ENCODE measurements around the gene CMSS1.

Gene CMSS1

DNA sequence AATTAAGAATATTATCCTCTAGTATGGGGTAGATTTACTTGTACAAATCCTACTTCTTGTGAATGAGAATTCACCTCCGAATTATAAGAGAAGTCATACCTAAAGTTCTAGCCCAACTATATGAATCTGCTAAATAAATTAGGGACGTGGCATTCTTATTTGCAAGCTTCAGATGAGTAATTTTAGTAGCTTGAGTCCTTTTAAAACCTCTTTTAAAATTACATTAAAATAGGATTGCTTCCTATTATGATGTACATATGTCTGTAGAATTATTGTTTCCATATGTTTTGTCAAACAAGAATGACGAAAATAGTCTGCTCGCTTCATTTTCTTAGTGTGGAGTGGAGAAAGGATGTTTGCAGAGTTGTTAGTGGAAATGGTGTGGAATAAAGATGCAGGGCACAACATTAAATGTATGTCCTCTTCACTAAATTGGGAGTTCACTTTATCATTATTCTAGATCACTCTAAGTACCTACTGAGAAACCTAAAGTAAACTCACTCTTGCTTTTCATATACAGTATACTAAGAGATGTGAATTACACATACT lies 59.4 kb downstream of the CMSS1 start:
- DNase-seq: no peak

DNA sequence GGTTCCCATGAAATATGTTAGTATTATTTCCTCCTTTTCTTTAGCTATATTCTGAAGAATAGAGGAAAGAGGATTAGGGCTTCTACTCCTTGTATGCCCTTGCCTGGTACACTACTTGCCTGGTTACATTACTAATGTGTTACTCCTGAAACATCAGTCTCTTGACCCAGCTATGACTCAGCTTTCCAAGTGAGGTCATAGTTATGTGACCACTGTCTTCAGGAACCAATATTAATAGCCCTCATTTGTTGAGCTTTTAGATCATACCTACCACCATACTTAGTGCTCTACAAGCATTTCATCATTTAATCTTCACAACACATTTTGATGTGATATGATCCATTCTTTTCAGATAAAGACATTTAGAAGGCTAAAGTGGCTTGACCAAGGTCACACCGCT lies 60.3 kb downstream of the CMSS1 start:
- no peak for DNase-seq

DNA sequence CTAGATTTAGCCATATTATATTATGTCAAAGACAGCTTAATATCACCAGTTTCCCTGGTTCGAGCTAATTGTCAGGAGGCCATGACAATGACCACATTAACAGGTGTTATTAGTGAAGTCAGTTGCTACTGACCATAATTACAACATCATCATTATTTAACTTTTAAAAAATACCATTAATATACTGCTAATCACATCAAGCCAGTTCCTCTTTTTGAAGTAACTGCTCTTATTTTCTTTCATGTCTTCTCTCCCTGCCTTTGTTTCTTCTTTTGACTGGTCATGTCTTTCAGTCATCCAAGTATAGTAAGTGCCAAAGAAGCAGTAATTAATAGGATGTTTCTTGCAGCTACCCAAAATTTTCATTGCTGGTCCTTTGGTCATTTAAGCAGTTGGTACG lies 61.6 kb downstream of the CMSS1 start:
- no peak for DNase-seq

DNA sequence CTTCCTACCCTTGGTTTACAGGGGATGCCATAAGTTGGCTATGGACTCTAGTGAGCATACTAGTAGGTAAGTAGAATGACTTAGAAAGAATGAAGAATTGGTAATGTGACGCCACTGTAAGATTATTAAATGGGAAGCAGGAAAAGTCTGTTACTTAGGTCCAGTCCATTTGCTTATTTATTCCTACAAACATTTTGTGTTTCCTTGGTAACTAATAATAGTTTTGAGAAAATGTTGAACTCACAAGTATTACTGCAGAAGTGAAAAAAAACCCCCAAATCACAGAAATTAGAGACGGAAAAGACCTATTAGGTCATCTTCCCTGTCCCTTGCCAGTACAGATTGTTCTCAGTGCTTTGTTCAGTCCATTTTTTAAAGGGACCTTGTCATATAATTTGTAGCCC lies 63.5 kb downstream of the CMSS1 start:
- DNase-seq: no peak

DNA sequence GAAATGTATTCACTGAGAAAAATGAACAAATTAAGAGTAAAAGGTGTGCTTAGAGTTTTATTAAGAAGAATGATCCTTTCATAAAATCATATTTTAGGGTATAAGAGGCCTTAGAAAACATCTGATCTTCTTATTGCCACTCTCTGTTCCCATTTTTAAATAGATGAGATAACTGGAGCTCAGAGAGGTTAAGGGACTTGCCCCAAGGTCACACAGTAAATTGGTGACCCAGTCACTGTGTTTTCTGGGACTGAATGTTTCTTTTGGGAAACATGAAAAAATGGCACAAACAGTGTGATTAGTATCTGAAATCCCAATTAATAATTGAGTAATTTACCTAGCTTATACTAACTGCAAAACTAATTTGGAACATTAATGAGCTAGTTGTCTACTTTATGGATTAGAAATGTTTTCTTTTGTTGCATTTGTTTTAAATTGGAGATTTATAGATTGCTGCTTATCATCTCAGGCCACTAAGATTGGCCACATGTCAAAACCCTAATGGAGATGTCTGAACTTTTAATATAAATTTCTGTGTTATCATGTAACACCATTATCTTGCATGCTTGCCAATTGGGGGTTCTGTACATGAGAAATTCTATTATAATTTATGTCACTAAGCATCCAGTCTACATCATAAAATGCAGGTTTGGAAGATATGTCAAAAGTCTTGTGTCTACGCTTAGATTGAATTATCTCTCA lies 64.9 kb downstream of the CMSS1 start:
- no peak for DNase-seq

DNA sequence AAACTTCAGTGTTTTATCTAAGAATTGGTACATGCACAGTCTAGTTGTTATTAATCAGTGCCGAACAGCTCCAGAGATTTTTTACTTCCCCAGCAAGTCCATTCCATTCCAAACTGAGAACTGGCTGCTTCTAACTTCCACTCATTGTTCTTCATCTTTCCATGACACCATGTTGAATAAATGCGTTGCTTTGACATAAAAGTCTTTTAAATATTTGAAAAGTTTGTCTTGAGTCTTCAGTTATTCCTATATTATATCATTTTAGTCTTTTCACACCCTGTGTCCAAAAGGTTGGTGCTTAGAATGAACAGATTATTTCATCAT lies 65.4 kb downstream of the CMSS1 start:
- DNase-seq: no peak

DNA sequence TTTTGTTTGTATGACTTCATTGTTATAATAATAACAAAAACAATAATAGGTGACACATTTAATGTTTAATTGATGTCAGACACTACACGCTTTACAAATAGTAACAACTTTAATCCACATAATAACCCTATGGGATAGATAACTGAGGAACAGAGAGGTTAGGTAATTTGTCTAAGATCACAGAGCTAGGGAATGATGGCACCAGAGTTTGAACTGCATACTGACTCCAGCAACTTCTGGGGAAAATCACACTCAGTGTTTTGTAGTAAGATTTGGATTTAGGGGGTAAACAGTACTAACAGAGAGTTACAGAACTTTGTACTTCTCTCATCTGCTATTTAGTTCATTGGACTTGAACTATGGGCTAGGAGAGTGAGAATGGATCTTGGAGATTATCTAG lies 66.0 kb downstream of the CMSS1 start:
- DNase-seq: no peak

DNA sequence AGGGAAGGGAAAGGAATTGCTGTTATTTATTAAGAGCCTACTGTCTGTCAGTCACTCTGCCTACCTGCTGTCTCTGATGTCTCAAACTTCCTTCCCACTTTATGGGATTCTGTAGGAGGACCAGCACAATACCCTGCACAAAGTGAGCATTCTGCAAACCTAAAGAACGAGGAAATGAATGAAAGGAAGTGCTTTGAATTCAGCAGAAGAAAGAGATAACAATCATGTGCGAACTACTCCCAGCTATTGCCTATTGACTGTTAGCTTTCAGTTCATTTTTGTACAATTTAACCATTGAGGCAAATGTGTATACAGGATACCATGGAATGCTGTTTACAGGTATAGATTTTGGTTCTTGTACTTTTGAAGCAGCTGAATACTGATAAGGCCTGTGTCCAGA lies 66.8 kb downstream of the CMSS1 start:
- DNase-seq: no peak

DNA sequence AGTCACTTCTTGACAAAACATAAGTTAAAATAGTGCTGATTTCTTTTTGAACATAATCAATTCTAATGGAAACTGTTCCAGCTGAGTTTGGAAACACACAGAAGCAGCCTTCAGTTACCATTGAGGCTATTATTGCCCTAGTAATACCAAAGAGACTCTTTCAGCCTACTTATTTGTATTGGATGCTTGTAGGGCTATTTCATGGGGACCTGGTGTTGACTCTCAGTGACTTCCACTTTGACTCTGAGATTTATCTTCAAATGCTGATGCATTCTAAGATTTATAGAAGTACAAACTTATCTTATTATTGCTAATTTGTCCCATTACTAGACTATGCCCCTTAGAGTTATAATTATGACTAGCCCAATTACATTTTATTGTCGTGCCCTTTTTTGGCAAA lies 67.4 kb downstream of the CMSS1 start:
- DNase-seq: no peak

DNA sequence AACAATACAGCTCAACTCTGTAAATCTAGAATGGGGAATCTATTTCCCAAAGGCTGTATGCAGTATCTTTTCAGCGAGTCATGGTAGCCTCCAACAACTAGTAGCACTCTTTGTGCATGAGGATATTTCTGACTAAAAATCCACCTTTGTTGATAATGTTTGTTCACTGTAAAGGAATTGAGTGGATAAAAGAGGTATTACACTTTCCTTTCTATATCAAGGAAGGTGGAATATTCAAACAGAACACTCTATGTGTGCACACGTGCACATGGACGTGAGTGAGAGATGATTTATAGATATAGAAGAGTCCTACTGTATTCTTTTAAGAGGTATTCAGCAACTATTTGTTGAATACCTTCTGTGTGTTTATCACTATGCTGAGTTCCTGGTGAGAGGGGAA lies 68.2 kb downstream of the CMSS1 start:
- DNase-seq: no peak

DNA sequence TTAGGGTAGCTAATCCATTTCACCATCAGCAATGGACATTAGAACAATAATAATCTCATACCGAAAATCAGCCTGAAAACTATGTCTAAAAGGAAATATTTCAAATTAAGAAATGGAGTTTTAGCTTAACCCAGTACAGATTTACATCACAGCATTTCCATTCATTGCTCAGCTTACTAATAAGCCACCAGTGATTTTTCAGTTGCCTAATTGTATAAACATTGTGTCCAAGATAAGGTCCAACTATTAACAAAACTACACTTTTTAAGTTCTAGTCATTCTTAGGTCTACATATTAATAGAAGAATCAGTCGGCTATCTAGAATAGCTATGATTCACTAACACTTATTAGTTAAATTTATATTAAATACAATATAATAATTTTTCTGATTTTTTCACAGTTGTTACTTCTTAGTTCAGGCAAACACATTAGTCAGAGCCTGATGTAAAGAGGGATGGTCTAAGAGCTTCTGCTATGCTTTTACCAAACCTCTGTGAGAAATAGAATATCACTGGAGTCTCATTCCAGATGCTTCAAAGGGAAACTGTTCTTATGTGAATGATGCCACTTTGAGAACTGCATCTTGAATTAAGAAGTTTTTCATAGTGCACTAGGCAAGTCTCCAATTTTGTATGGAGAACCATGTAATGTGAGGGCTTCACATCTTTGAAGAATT lies 74.1 kb downstream of the CMSS1 start:
- DNase-seq: no peak

DNA sequence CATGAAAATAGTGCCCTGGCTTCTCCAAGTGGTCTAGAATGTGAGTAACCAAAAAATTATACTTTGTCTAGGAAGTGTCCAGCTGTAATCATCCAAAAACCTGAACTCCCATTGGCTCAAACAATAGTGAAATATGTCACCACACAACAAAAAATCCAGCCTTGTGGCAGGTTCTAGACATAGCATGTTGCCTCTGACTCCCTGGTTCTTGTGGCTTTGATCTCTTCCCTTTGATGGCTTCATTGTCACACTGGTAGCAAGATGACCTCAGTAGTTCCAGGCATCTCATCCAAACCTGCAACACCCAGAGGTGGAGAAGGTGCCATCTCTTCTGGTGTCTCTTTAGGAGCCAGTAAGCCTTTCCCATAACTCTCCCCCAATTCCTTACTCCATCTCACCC lies 74.7 kb downstream of the CMSS1 start:
- no peak for DNase-seq

DNA sequence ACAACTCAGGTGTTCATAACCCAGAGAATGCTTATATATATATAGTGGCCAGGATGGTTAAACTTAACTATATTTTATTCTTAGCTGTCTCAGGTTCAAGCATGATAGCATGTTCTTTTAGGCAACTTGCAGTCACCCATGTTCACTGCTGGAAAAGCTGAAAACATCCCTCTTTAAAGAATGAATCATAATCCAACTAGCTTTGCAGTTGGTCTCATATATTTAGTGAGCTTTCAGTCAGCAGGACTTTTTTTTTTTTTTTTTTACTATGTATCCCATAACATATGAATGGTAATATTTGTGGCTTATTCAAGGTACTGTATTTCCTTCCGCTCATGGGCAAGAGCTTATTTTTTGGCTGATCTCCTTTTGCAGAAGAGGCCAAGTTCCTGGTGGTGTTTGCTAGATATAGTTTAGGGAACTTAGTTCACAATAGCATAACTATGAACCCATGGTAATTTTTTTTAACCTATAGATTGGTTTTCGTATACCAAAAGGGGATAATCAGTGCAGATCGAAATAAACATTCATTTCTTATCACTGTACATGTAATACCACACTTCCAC lies 77.6 kb downstream of the CMSS1 start:
- DNase-seq: no peak

DNA sequence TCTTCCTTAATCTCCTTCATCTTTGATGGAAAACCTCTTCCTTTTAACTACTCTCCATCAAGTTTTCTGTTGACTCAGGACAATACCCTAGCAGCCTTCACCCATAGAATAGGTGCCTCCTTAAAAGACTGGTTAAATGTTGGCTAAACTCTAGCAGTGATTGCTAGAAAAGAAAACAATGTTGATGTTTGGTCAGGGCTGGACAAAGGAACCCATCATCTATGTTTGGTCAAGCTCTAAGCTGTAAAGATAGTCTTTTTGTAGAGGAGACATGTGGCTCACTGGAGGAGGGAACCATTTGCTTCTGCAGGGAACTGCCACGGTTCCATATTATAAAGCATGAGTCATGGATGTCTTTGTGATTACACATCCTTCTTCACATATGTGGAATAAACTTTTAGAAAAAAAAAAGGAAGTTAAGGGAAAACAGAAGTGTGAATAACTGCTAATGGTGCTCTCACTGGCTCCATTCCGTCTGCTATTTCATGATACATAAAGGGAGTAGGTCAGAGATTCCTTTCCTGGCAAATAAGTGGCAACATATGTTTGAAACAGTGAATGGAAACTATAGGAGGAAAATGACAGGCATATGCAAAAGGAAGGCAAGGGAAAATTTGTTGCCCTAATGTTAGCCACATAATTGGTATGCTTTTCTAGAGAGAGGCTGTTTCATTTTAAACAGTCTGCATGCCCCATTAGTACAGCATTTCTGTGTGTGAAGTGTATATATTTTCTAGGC lies 78.2 kb downstream of the CMSS1 start:
- no peak for DNase-seq

DNA sequence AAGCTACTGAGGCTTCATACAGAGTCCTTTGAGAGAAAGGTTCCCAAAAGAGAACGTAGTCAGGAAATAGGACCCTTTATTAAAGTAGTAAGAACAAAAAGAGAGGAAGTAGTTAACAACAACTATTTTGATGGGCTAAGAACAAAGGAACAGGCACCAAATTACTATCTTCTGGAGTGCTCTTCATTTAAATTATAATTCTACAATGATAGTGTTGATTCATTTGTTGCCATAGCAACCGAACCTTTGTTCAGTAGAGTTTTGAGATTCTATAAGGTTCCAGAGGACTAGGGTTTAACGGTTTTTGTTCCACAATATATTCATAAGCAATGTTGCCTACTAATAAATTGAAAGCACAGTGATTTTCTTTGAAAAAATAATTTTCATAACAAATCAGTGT lies 78.8 kb downstream of the CMSS1 start:
- DNase-seq: no peak

DNA sequence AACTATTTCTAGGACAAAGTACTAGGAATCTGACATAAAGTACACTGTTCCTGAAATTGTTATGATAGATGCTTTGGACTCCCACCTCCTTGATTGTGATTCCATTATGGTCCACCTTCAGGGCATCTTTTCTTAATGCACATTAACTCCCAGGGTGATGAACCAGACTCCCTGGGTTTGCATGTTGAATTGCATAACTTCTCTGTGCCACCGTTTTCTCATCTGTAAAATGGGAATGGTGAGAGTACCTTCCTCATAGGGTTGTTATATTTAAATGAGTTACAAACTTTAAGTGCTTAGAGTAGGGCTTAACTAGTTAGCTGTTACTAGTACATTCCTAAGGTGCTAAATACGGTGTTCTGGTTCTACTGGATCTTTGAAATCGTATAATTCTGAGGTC lies 81.9 kb downstream of the CMSS1 start:
- no peak for DNase-seq

DNA sequence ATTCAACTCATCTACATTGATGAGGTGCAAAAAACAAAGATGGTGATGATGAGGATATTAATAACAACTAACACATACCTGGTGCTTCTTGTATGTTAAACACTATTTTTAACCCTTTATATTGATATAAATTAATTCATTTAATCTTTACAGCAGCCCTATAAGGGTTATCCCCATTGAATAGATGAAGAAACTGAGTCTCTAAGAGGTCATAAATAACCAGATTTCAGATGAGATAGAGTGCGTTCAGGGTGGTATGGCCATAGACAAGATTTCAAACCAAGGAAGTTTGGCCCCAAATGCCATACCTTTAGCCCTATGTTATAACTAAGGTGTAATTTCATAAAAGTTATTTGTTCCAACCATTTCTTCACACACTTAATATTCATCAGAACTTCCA lies 82.6 kb downstream of the CMSS1 start:
- DNase-seq: no peak

DNA sequence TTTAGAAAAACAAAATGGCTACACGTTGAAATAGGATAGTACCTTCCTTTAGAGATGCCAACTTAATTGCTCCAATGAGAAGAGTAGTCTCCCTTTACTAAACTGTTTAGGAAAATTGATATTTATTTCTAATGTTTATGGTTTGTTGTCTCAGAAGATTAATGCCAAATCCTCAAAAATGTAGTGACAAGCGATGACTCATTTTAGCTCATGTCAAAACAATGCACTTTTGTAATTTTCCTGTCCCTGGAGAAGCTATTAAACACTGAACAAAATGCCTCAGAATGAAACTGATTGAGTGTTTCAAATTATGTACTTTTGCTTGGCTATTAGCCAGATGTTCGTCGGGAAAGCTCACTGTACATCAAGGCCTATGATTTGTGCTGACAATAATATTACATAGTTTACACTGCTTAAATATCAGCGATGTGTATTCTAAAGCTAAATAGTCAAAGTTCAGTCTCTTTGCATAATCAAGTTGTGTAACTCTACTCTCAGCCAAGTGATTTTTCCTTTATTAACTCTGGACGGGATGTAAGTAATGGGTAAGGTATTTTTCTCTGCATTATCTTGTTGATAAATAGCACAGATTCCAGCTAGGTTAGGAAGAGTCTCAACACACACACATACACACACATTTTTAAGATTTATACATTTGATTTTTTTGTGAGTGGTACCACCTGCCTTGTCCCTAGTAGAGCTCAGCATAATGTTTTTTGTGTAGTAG lies 83.7 kb downstream of the CMSS1 start:
- no peak for DNase-seq

DNA sequence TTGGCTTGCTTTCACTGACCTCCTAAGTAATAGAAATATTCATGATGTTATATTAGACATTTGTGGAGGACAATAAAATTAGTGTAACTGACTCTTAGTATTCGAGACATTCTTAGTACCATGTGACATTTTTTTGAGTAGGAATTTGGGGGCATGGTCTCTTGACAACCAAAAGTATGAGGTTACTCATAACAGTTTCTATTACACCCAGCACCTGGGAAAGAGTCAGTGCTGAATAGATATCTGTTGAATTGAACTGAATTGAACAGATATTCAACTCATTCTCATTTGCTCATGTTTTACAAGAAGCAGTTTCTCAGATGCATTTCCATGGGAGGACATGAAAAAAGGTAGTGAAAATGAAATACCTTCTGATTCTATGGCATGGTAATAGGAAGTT lies 84.4 kb downstream of the CMSS1 start:
- no peak for DNase-seq

DNA sequence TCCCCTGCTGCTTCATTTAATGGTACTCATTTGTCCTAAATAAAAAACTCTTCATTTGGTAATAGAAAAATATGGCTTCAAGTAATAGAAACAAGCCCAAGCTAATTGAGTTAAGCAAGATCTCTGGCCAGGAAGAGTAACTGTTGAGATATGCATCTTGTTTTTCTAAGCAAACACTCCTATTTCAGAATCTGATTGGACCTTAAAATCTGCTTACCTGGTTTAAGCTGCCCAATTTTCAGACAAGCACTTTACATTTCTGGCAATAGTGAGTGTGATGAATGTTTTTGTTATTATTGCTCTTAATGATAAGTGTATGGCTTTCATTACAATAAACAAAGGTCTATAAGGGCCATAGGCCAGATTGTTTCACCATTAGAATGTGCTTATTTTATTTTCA lies 86.2 kb downstream of the CMSS1 start:
- DNase-seq: no peak

DNA sequence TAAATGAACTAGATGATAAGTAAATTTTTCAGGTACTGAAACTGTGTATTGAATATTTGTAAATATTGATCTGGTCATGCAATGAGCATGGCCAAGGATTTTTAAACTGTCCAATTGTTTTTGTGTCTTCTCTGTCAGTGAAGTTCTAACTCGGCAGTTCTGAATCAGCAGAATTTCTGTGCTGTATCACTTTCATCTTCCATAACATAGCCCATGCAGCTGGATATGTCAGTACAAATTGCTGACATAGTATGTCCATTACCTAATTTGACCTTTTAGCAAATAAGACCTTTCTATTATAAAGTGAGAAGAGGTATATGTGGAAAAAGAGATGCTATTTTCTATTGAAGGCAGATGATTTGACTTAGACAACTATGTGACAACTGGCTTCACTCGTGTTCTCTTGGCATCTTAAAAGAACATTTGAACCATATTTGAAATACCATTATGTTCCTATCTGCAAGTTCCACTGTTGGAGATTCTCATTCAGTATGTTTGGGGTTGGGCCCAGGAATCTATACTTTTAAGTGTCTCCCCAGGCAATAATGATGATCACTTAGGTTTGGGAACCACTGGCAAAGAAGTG lies 90.4 kb downstream of the CMSS1 start:
- DNase-seq: no peak

DNA sequence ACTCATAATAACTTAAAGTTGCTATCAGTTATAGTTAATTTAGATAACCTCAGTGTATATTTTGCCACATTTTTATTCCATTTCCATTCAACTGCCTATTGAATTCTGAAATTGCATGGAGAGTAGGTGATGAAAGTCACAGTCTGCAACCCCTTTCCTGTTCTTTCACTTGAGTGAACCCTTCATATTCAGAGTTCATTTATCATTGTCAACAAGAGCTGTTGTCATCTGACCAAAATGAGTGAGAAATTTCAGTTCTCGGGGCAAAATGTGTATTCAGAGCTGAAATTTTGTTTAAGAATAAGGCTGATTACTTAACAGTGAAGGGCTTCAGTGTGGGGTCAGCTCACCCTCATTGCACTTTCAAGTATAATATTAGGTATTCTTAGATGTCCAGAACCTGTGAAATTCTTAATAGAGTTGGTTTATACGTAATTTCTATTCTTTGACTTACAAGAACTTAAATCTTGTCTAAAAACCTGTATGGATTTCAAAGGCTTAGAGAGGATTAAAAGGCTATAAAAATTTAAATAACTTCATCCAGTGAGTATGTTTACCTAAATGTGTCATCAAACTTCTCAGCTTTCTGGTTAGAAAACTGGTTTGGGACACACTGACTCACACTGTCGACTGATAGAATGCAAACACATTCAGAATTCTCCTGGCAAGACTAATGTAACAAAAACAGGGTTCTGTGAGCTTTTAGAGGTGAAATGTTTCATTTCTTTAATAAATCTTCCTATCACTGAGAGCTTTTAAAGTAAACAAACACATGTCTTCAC lies 92.2 kb downstream of the CMSS1 start:
- DNase-seq: no peak

All from activated CD4-positive, CD25-positive, alpha-beta regulatory T cell (primary cell).